ENCODE data around the gene RNASE8.

DNA sequence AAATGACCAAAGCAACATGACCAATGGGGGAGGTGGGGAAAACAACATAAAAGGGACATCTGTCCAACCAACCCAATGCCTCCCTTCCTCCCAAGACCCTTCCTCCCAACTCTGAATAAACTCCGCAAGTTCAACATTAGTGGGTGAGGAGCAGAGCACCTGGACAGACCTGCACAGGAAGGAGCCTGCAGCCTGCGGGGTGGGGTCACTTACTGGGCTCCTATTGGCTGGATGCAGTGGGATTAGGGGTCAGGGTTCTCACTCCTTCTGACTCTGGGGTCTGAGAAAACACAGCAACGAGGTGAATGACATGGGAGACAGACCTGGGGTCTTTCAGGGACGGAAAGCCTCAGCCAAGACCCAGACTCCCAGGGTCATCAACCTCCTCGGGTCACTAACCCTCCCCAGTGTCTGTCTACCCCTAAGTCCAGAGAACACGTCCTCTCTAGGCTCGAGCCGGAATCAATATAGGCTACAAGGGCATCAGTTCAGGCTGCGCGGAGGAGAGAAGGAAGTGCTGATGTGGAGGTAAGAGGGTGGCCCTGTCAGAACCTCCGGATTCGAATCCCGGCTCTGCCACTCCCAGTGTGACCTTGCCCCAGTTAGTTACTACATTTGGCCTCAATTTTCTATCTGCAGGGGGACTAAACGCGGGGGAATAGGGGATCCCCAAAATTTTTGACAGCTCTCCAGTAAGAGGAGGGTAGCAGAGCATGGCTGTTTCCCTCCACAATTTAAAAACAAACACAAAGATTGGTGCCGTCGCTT is 33.6 kb upstream of the RNASE8 start:
- TF ChIP-seq CTCF (IDR thresholded peaks at IDR 0.05) = no peak
- no peak for TF ChIP-seq POLR2AphosphoS5 (IDR thresholded peaks at IDR 0.05)

All from prostate gland (tissue), 2 donors.